ENCODE measurements around the gene SCN5A. TPM values are rescaled to one million over a fixed set of nuclear protein-coding genes. Genes with fewer than 3 reads are reported as not detected.

Gene SCN5A
- total and polyA plus RNA-seq, 2 experiments from 2014 or later, result 10.2 to 10.6 TPM

DNA sequence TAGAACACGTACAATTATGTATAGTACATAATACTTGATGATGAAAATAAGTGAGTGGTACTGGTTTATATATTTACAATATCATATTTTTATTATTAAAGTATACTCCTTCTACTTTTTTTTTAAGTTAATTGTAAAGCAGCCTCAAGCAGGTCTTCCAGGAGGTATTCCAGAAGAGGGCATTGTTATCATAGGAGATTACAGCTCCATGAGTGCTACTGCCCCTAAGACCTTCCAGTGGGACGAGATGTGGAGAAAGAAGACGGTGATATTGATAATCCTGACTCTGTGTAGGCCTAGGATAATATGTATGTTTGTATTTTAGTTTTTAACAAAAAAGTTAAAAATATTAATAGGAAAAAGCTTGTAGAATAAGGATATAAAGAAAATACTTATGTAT, 40.3 kb upstream of the SCN5A start:
- H4K20me1 ChIP-seq (replicated peaks; ENCODE audit: insufficient read depth), result no peaks in the 10 kb centered on the region
- Mint-ChIP-seq H3K27ac (no peak overlapping the region), H3K36me3 (ENCODE audit: low read depth) (no peaks in the 10 kb centered on the region), H3K4me1 (peaks cover 2% of the 10 kb centered on the region; the same call in 2 of the 3 replicates), H3K9me3 (no peaks in the 10 kb centered on the region), H3K27me3 (ENCODE audit: insufficient read depth, low read depth, poor library complexity) (no peaks in the 10 kb centered on the region), H3K4me3 (no peak overlapping the region)
- DNase-seq (ENCODE audit: low spot score), result no peak
- no peak overlapping the region for H2AFZ ChIP-seq
- no peak overlapping the region for H3K27ac ChIP-seq (ENCODE audit: low read depth)
- H3K4me3 ChIP-seq, result no peak overlapping the region
- no peak overlapping the region for H3K4me2 ChIP-seq
- H3K4me1 ChIP-seq (ENCODE audit: insufficient read depth), result no peaks in the 10 kb centered on the region
- no peak for ATAC-seq
- H3K79me2 ChIP-seq (replicated peaks; ENCODE audit: insufficient read depth), result no peaks in the 10 kb centered on the region
- no peaks in the 10 kb centered on the region for H3K9me2 ChIP-seq (ENCODE audit: insufficient read depth)
- H3K27me3 ChIP-seq (ENCODE audit: insufficient read depth), result no peaks in the 10 kb centered on the region
- no peaks in the 10 kb centered on the region for H3F3A ChIP-seq (replicated peaks; ENCODE audit: low read depth)
- TF ChIP-seq, protein P1, sequence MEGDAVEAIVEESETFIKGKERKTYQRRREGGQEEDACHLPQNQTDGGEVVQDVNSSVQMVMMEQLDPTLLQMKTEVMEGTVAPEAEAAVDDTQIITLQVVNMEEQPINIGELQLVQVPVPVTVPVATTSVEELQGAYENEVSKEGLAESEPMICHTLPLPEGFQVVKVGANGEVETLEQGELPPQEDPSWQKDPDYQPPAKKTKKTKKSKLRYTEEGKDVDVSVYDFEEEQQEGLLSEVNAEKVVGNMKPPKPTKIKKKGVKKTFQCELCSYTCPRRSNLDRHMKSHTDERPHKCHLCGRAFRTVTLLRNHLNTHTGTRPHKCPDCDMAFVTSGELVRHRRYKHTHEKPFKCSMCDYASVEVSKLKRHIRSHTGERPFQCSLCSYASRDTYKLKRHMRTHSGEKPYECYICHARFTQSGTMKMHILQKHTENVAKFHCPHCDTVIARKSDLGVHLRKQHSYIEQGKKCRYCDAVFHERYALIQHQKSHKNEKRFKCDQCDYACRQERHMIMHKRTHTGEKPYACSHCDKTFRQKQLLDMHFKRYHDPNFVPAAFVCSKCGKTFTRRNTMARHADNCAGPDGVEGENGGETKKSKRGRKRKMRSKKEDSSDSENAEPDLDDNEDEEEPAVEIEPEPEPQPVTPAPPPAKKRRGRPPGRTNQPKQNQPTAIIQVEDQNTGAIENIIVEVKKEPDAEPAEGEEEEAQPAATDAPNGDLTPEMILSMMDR (conservative IDR thresholded peaks at IDR 0.05; ENCODE audit: low read depth in 2 of 2), result 0 out of 4 replicates have a peak, but pooled peaks of 1 of the 2 experiments have one; percentile 4
- TF ChIP-seq STAT1 (IDR thresholded peaks at IDR 0.05; ENCODE audit: unreplicated experiment), result no peak
- no peaks in the 10 kb centered on the region for H3K36me3 ChIP-seq (ENCODE audit: insufficient read depth)

DNA sequence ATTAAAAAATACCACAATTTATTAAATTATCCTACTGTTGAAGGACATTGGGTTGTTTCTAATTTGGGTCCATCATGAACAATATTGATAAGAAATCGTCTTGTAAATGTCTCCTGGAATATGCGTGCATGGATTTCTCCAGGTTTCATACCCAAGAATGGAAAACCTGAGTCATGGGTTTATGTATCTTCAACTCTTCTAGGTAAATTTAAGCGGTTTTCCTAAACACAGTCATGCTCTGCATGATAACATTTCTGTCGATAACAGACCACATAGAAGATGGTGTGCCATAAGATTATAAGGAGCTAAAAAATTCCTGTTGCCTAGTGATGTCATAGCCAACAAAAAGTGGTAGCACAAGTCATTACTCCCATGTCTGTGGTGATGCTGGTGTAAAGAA, 39.9 kb upstream of the SCN5A start:
- Histone ChIP-seq H3K4me1 (ENCODE audit: insufficient read depth) (no peaks in the 10 kb centered on the region), H3K4me2 (no peak overlapping the region), H4K20me1 (replicated peaks; ENCODE audit: insufficient read depth) (no peaks in the 10 kb centered on the region), H3K4me3 (no peak overlapping the region), H3K9me2 (ENCODE audit: insufficient read depth) (no peaks in the 10 kb centered on the region), H3F3A (replicated peaks; ENCODE audit: low read depth) (no peaks in the 10 kb centered on the region), H2AFZ (no peak overlapping the region), H3K36me3 (ENCODE audit: insufficient read depth) (no peaks in the 10 kb centered on the region), H3K27me3 (ENCODE audit: insufficient read depth) (no peaks in the 10 kb centered on the region), H3K27ac (ENCODE audit: low read depth) (no peak overlapping the region), H3K79me2 (replicated peaks; ENCODE audit: insufficient read depth) (no peaks in the 10 kb centered on the region)
- H3K9me3 Mint-ChIP-seq, result no peaks in the 10 kb centered on the region
- ATAC-seq, result no peak
- no peak for DNase-seq (ENCODE audit: low spot score)
- H3K4me1 Mint-ChIP-seq, result peaks cover 2% of the 10 kb centered on the region; the same call in 2 of the 3 replicates
- H3K27me3 Mint-ChIP-seq (ENCODE audit: insufficient read depth, low read depth, poor library complexity), result no peaks in the 10 kb centered on the region
- H3K36me3 Mint-ChIP-seq (ENCODE audit: low read depth), result no peaks in the 10 kb centered on the region
- no peak overlapping the region for H3K27ac Mint-ChIP-seq
- no peak overlapping the region for H3K4me3 Mint-ChIP-seq
- TF ChIP-seq, protein P2, sequence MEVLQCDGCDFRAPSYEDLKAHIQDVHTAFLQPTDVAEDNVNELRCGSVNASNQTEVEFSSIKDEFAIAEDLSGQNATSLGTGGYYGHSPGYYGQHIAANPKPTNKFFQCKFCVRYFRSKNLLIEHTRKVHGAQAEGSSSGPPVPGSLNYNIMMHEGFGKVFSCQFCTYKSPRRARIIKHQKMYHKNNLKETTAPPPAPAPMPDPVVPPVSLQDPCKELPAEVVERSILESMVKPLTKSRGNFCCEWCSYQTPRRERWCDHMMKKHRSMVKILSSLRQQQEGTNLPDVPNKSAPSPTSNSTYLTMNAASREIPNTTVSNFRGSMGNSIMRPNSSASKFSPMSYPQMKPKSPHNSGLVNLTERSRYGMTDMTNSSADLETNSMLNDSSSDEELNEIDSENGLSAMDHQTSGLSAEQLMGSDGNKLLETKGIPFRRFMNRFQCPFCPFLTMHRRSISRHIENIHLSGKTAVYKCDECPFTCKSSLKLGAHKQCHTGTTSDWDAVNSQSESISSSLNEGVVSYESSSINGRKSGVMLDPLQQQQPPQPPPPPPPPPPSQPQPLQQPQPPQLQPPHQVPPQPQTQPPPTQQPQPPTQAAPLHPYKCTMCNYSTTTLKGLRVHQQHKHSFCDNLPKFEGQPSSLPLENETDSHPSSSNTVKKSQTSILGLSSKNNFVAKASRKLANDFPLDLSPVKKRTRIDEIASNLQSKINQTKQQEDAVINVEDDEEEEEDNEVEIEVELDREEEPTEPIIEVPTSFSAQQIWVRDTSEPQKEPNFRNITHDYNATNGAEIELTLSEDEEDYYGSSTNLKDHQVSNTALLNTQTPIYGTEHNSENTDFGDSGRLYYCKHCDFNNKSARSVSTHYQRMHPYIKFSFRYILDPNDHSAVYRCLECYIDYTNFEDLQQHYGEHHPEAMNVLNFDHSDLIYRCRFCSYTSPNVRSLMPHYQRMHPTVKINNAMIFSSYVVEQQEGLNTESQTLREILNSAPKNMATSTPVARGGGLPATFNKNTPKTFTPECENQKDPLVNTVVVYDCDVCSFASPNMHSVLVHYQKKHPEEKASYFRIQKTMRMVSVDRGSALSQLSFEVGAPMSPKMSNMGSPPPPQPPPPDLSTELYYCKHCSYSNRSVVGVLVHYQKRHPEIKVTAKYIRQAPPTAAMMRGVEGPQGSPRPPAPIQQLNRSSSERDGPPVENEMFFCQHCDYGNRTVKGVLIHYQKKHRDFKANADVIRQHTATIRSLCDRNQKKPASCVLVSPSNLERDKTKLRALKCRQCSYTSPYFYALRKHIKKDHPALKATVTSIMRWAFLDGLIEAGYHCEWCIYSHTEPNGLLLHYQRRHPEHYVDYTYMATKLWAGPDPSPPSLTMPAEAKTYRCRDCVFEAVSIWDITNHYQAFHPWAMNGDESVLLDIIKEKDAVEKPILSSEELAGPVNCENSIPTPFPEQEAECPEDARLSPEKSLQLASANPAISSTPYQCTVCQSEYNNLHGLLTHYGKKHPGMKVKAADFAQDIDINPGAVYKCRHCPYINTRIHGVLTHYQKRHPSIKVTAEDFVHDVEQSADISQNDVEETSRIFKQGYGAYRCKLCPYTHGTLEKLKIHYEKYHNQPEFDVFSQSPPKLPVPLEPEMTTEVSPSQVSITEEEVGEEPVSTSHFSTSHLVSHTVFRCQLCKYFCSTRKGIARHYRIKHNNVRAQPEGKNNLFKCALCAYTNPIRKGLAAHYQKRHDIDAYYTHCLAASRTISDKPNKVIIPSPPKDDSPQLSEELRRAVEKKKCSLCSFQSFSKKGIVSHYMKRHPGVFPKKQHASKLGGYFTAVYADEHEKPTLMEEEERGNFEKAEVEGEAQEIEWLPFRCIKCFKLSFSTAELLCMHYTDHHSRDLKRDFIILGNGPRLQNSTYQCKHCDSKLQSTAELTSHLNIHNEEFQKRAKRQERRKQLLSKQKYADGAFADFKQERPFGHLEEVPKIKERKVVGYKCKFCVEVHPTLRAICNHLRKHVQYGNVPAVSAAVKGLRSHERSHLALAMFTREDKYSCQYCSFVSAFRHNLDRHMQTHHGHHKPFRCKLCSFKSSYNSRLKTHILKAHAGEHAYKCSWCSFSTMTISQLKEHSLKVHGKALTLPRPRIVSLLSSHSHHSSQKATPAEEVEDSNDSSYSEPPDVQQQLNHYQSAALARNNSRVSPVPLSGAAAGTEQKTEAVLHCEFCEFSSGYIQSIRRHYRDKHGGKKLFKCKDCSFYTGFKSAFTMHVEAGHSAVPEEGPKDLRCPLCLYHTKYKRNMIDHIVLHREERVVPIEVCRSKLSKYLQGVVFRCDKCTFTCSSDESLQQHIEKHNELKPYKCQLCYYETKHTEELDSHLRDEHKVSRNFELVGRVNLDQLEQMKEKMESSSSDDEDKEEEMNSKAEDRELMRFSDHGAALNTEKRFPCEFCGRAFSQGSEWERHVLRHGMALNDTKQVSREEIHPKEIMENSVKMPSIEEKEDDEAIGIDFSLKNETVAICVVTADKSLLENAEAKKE (CRISPR knock-in tag; IDR thresholded peaks at IDR 0.05), result no peak
- TF ChIP-seq NANOG (IDR thresholded peaks at IDR 0.05; ENCODE audit: borderline replicate concordance) (no peak), CREB1 (CRISPR knock-in tag; IDR thresholded peaks at IDR 0.05; ENCODE audit: low read depth) (no peak), STAT1 (IDR thresholded peaks at IDR 0.05; ENCODE audit: unreplicated experiment) (no peak), ZNF331 (CRISPR knock-in tag; IDR thresholded peaks at IDR 0.05; ENCODE audit: low read depth) (no peak), EZH2phosphoT487 (IDR thresholded peaks at IDR 0.05; ENCODE audit: unreplicated experiment) (no peak), JUNB (IDR thresholded peaks at IDR 0.05; ENCODE audit: unreplicated experiment) (no peak), ZNF114 (CRISPR knock-in tag; IDR thresholded peaks at IDR 0.05) (no peak)
- TF ChIP-seq, protein P3, sequence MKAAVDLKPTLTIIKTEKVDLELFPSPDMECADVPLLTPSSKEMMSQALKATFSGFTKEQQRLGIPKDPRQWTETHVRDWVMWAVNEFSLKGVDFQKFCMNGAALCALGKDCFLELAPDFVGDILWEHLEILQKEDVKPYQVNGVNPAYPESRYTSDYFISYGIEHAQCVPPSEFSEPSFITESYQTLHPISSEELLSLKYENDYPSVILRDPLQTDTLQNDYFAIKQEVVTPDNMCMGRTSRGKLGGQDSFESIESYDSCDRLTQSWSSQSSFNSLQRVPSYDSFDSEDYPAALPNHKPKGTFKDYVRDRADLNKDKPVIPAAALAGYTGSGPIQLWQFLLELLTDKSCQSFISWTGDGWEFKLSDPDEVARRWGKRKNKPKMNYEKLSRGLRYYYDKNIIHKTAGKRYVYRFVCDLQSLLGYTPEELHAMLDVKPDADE (IDR thresholded peaks at IDR 0.05), result no peak
